K562 (cell line): Measurements from ENCODE around the gene TLR8. TPM values are rescaled to one million over a fixed set of nuclear protein-coding genes. Genes with fewer than 3 reads are reported as not detected.

ENCODE experiments used
- CHD1 ChIP-seq: fragments of 200-600 bp; sonication (generic); IDR thresholded peaks from one replicate; pipeline ENCODE4 v1.6.1; 2012; ENCODE audit warnings: mild to moderate bottlenecking, moderate library complexity, low read length, inconsistent platforms
- CREB5 ChIP-seq: fragments of 250-450 bp; sonication (Bioruptor Pico); IDR thresholded peaks from 2 replicates; pipeline ENCODE4 v1.5.0; 2020; ENCODE audit warnings: mild to moderate bottlenecking
- E2F4 ChIP-seq: sonication (generic); formaldehyde crosslinking; IDR thresholded peaks from 2 replicates; pipeline ENCODE4 v1.8.0; 2022; ENCODE audit warnings: mild to moderate bottlenecking, low read depth, missing genetic modification reagents
- GMEB1 ChIP-seq: fragments of 250-450 bp; sonication (Bioruptor Pico); IDR thresholded peaks from 2 replicates; pipeline ENCODE4 v1.4.0; 2020; ENCODE audit warnings: mild to moderate bottlenecking
- HEY1 ChIP-seq: fragments of 250-450 bp; sonication (Bioruptor Pico); IDR thresholded peaks from 2 replicates; pipeline ENCODE4 v1.5.0; 2020; ENCODE audit warnings: mild to moderate bottlenecking, moderate library complexity, borderline replicate concordance
- KLF6 ChIP-seq: fragments of 250-450 bp; sonication (Bioruptor Pico); IDR thresholded peaks from 2 replicates; pipeline ENCODE4 v1.4.0; 2020; ENCODE audit warnings: mild to moderate bottlenecking, moderate library complexity, borderline replicate concordance
- MAFK ChIP-seq: IDR thresholded peaks from 2 replicates; pipeline ENCODE4 v1.6.1; 2011; ENCODE audit warnings: low read length, improper control_type of control experiment
- MEIS2 ChIP-seq: fragments of 450-650 bp; IDR thresholded peaks from 2 replicates; pipeline ENCODE4 v1.6.1; 2014; ENCODE audit warnings: mild to moderate bottlenecking; ENCODE audit not compliant: partially characterized antibody
- REST ChIP-seq, 2 experiments: fragments of 450-650 bp; formaldehyde crosslinking in 1 of 2; IDR thresholded peaks; 2 replicates each; pipeline versions ENCODE4 v1.4.0 to v1.6.1; 2014 to 2020; ENCODE audit warnings: mild to moderate bottlenecking in 2 of 2, borderline replicate concordance in 1 of 2, low read depth in 1 of 2
- SETDB1 ChIP-seq: IDR thresholded peaks from one replicate; pipeline ENCODE4 v1.6.1; 2012; ENCODE audit warnings: low read length, control low read depth, inconsistent platforms
- ZNF277 ChIP-seq: fragments of 250-450 bp; sonication (Bioruptor Pico); IDR thresholded peaks from 2 replicates; pipeline ENCODE4 v1.8.0; 2022; ENCODE audit warnings: inconsistent platforms, mild to moderate bottlenecking, moderate library complexity, borderline replicate concordance
- ZNF76 ChIP-seq: fragments of 250-450 bp; sonication (Bioruptor Pico); IDR thresholded peaks from 2 replicates; pipeline ENCODE4 v1.4.0; 2020; ENCODE audit warnings: mild to moderate bottlenecking, moderate library complexity, borderline replicate concordance
- polyA plus RNA-seq, 8 experiments: library from polyadenylated mRNA; depleted of rRNA in 4 of 8; stranded (reverse) in 5 of 8; unstranded in 3 of 8; fragments of >200 nt; fragmentation: Nextera tagmentation in 2 of 8; fragmentation: Illumina TruSeq in 1 of 8; extraction: Ambion mirVana in 2 of 8; extraction: Trizol in 1 of 8; gene quantifications; 2 replicates each; pipeline versions ENCODE4 v1.2.1 to v1.2.3, GENCODE V29; 2011 to 2014; ENCODE audit warnings: inconsistent platforms in 1 of 8, missing spikeins in 1 of 8
- total RNA-seq, 7 experiments: library from RNA; depleted of rRNA in 6 of 7; stranded (reverse); fragments of >200 nt in 6 of 7; fragmentation: Illumina TruSeq in 2 of 7; extraction: Trizol in 2 of 7; gene quantifications; 2 replicates each; pipeline versions ENCODE4 v1.2.1 to v1.2.3, GENCODE V29; 2011 to 2021; ENCODE audit warnings: low replicate concordance in 1 of 7

The TLR8 gene
- total and polyA plus RNA-seq, 9 of the 15 experiments (the other 6 are each of a cell fraction or from before 2014, with no cell fraction given) = not detected

- TF ChIP-seq CREB5 (CRISPR knock-in tag) = no peak
- TF ChIP-seq MEIS2 = peak; percentile 15
- no peak for TF ChIP-seq HEY1
- no peak for TF ChIP-seq CHD1
- no peak for TF ChIP-seq GMEB1
- no peak for TF ChIP-seq KLF6 (CRISPR knock-in tag)
- TF ChIP-seq ZNF277 (CRISPR knock-in tag) = no peak
- TF ChIP-seq REST (IDR thresholded peaks at IDR 0.05; ENCODE audit: borderline replicate concordance) = no peak
- no peak for TF ChIP-seq REST (CRISPR knock-in tag; IDR thresholded peaks at IDR 0.05; ENCODE audit: low read depth)
- no peak for TF ChIP-seq E2F4 (CRISPR knock-in tag)
- no peak for TF ChIP-seq MAFK
- TF ChIP-seq ZNF76 (CRISPR knock-in tag) = no peak
- TF ChIP-seq SETDB1 = no peak
Observed at GRCh38 chrX:12956704-12957534, 50.5 kb downstream of the TLR8 start (continued).
